Kidney glomerular epithelial cell (primary cell): Measurements from ENCODE around the gene SORT1.
"Not testable (repeated sequence)": the region's sequence is repeated elsewhere in the genome, so short reads cannot be mapped to it uniquely, and the experiment has no call there.

Experiments used
- DNase-seq: peaks from one replicate; lab custom pipeline; 2025; lab: John Stamatoyannopoulos, UW

The SORT1 gene

GRCh38 chr1:109341944-109342930, 55.5 kb downstream of the SORT1 start:
- DNase-seq = no peak

- no peak for DNase-seq
Measured at GRCh38 chr1:109338608-109339007, 59.1 kb downstream of the SORT1 start.

- DNase-seq = no peak
Measured at GRCh38 chr1:109338091-109338490, 59.6 kb downstream of the SORT1 start.

GRCh38 chr1:109335091-109335490, 62.6 kb downstream of the SORT1 start:
- no peak for DNase-seq

GRCh38 chr1:109331113-109331512, 66.6 kb downstream of the SORT1 start:
- no peak for DNase-seq

- peak; percentile 3 for DNase-seq
Measured at GRCh38 chr1:109327285-109327684, 70.4 kb downstream of the SORT1 start.

GRCh38 chr1:109322974-109323373, 74.7 kb downstream of the SORT1 start:
- DNase-seq = no peak

GRCh38 chr1:109319114-109319513, 78.6 kb downstream of the SORT1 start:
- no peak for DNase-seq

- DNase-seq = no peak
Measured at GRCh38 chr1:109316506-109316905, 81.2 kb downstream of the SORT1 start.

- DNase-seq = no peak
Measured at GRCh38 chr1:109315288-109315687, 82.4 kb downstream of the SORT1 start.

GRCh38 chr1:109314795-109315194, 82.9 kb downstream of the SORT1 start:
- no peak for DNase-seq

GRCh38 chr1:109312978-109313775, 84.5 kb downstream of the SORT1 start:
- DNase-seq = no peak

- no peak for DNase-seq
Measured at GRCh38 chr1:109312246-109312645, 85.5 kb downstream of the SORT1 start.

GRCh38 chr1:109309347-109309746, 88.4 kb downstream of the SORT1 start:
- DNase-seq = no peak

- DNase-seq = no peak
Measured at GRCh38 chr1:109307274-109308021, 90.3 kb downstream of the SORT1 start.

- no peak for DNase-seq
Measured at GRCh38 chr1:109306832-109307273, 90.9 kb downstream of the SORT1 start, which contains the start of gene MYBPHL. Gene MYBPHL (minus strand): TSS chr1:109307011. CDS start chr1:109306991, 20 bp downstream.

GRCh38 chr1:109305991-109306390, 91.7 kb downstream of the SORT1 start:
- not testable (repeated sequence) for DNase-seq

GRCh38 chr1:109304226-109304920, 93.3 kb downstream of the SORT1 start:
- DNase-seq = no peak

- DNase-seq = no peak
Measured at GRCh38 chr1:109301874-109302273, 95.8 kb downstream of the SORT1 start.

- DNase-seq = no peak
Measured at GRCh38 chr1:109300650-109301151, 97.0 kb downstream of the SORT1 start.
